ENCODE data around the gene MEF2B. TPM values are rescaled to one million over a fixed set of nuclear protein-coding genes. Genes with fewer than 3 reads are reported as not detected.

The MEF2B gene
- total RNA-seq, 1 donor from 2014 or later, result 1.5 TPM

DNA sequence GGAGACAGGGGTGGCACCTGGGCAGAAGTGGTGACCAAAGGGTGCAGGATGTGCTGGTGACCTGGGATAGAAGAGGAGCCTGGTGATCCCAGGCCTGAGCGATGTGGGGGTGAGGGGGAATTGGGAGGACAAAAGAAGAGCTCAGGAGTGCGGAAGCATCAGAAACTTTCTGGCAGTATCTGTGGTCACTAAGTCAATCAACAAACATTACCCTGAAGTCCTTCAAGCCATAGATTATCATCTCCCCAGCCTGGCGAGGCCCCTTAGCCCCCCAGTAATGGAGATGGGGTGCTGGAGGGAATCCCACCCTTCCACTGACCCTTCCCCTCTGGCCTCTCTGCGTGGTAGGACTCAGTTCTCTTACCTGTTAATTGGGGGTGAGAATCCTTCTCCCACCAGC is 10.5 kb downstream of the MEF2B start:
- DNase-seq (ENCODE audit: low read depth, low spot score), result no peak
- H3K4me1 Mint-ChIP-seq, result no peaks in the 10 kb centered on the region
- H3K4me3 Mint-ChIP-seq, result no peak overlapping the region
- no peak overlapping the region for H3K27ac Mint-ChIP-seq (ENCODE audit: unreplicated experiment)
- no peaks in the 10 kb centered on the region for H3K27me3 Mint-ChIP-seq (ENCODE audit: low read depth)
- TF ChIP-seq CTCF (conservative IDR thresholded peaks at IDR 0.05), result no peak
- no peaks in the 10 kb centered on the region for H3K9me3 Mint-ChIP-seq
- H3K36me3 Mint-ChIP-seq (ENCODE audit: low read depth), result no peaks in the 10 kb centered on the region

DNA sequence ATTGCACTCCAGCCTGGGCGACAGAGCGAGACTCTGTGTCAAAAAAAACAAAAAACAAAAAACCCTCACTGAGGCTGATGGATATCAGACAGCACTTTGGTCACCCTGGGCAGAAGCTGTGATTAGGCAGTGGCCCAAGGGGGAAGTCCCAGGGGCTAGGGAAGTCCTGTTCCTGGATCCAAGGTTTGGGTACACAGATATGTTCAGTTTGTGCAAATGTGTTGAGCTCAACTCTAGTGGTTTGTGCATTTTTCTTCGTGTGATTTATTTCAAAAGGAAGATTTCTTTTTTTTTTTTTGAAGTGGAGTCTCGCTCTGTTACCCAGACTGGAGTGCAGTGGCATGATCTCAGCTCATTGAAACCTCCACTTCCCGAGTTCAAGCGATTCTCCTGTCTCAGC is 12.3 kb downstream of the MEF2B start:
- Mint-ChIP-seq H3K27me3 (ENCODE audit: low read depth) (no peaks in the 10 kb centered on the region), H3K27ac (ENCODE audit: unreplicated experiment) (no peak overlapping the region), H3K36me3 (ENCODE audit: low read depth) (no peaks in the 10 kb centered on the region), H3K4me3 (no peak overlapping the region), H3K4me1 (no peaks in the 10 kb centered on the region), H3K9me3 (no peaks in the 10 kb centered on the region)
- TF ChIP-seq CTCF (conservative IDR thresholded peaks at IDR 0.05), result no peak
- no peak for DNase-seq (ENCODE audit: low read depth, low spot score)

DNA sequence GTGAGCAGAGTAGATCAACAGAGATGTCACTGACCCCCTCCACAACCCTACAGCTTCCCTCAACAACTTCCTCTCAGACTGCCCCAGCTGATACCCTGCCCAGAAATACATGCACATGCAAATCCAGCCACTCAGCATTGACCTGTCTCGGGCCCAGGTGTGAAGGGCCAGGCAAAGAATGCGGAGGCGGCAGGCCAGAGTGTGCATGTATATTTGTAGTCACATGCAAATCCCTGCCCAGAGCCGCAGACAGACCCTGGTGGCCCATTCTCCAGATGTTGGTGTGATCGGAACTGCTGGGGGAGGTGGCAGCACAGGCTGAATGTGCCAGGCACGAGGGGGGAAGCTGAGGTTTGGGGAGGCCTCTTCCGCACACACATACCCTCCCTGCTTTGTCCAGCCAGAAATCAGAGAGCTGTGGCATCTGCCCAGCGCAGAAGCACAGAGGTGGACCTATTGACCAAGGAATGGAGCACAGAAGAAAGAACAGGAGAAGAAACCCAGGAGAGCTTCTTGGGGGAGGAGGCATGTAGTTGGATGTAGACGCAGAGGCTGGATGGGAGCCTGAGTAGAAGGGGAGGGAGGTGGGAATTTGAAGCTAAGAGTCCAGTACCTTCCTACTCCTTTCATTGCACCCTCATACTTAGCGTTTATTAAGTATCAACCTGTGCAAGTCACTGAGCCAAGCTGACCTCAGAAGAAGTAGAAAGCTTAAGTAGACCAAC is 14.4 kb downstream of the MEF2B start:
- Mint-ChIP-seq H3K4me1 (no peaks in the 10 kb centered on the region), H3K27me3 (ENCODE audit: low read depth) (no peaks in the 10 kb centered on the region), H3K9me3 (no peaks in the 10 kb centered on the region), H3K27ac (ENCODE audit: unreplicated experiment) (no peak overlapping the region), H3K4me3 (no peak overlapping the region), H3K36me3 (ENCODE audit: low read depth) (no peaks in the 10 kb centered on the region)
- DNase-seq (ENCODE audit: low read depth, low spot score), result no peak
- TF ChIP-seq CTCF (conservative IDR thresholded peaks at IDR 0.05), result no peak

GRCh38 chr19:19154768-19155494 is 15.1 kb downstream of the MEF2B start:
- Mint-ChIP-seq H3K9me3 (no peaks in the 10 kb centered on the region), H3K36me3 (ENCODE audit: low read depth) (no peaks in the 10 kb centered on the region), H3K27ac (ENCODE audit: unreplicated experiment) (no peak overlapping the region), H3K4me1 (no peaks in the 10 kb centered on the region), H3K4me3 (no peak overlapping the region), H3K27me3 (ENCODE audit: low read depth) (no peaks in the 10 kb centered on the region)
- no peak for TF ChIP-seq CTCF (conservative IDR thresholded peaks at IDR 0.05)
- DNase-seq (ENCODE audit: low read depth, low spot score), result no peak

- no peak overlapping the region for H3K4me3 Mint-ChIP-seq
- H3K27me3 Mint-ChIP-seq (ENCODE audit: low read depth), result no peaks in the 10 kb centered on the region
- H3K36me3 Mint-ChIP-seq (ENCODE audit: low read depth), result no peaks in the 10 kb centered on the region
- TF ChIP-seq CTCF (conservative IDR thresholded peaks at IDR 0.05), result no peak
- peak overlapping the region; percentile 86 for H3K27ac Mint-ChIP-seq (ENCODE audit: unreplicated experiment)
- no peak for DNase-seq (ENCODE audit: low read depth, low spot score)
- no peaks in the 10 kb centered on the region for H3K4me1 Mint-ChIP-seq
- H3K9me3 Mint-ChIP-seq, result no peaks in the 10 kb centered on the region
Observed at GRCh38 chr19:19152668-19153384, 17.2 kb downstream of the MEF2B start.
